Sigmoid colon (tissue), 7 donors: ENCODE measurements around the gene THOC2. TPM values are rescaled to one million over a fixed set of nuclear protein-coding genes. Genes with fewer than 3 reads are reported as not detected.
"Not testable (repeated sequence)": the region's sequence is repeated elsewhere in the genome, so short reads cannot be mapped to it uniquely, and the experiment has no call there.

Experiments used
- DNase-seq: peaks from one replicate; pipeline ENCODE4 v3.0.0-alpha.2; 2019
- H3K27ac ChIP-seq, 4 donors: fragments of 200-600 bp; sonication (generic); one replicate each; pipeline ENCODE4 v1.5.1; 2016 to 2019; ENCODE audit warnings: mild to moderate bottlenecking in 1 of 4
- H3K27me3 ChIP-seq, 3 donors: fragments of 200-600 bp; sonication (generic); one replicate each; pipeline ENCODE4 v1.5.1; 2019; ENCODE audit warnings: mild to moderate bottlenecking in 1 of 3
- H3K36me3 ChIP-seq, 4 donors: fragments of 200-600 bp; sonication (generic); one replicate each; pipeline ENCODE4 v1.5.1; 2016 to 2019
- H3K4me1 ChIP-seq, 4 donors: fragments of 200-600 bp; sonication (generic); one replicate each; pipeline ENCODE4 v1.5.1; 2017 to 2019
- H3K4me3 ChIP-seq, 4 donors: fragments of 200-600 bp; sonication (generic); one replicate each; pipeline ENCODE4 v1.5.1; 2017 to 2019; ENCODE audit warnings: mild to moderate bottlenecking in 2 of 4, moderate library complexity in 1 of 4
- H3K9me3 ChIP-seq, 4 donors: fragments of 200-600 bp in 3 of 4; sonication (generic) in 3 of 4; one replicate each; pipeline versions ENCODE4 v1.5.1 to v1.6.1; 2013 to 2019
- EP300 ChIP-seq, 4 donors: sonication (generic); formaldehyde crosslinking; IDR thresholded peaks; one replicate each; pipeline ENCODE4 v1.6.1; 2017; ENCODE audit warnings: antibody characterized with exemption in 4 of 4
- POLR2A ChIP-seq, 2 donors: fragments of 450-650 bp; IDR thresholded peaks; one replicate each; pipeline ENCODE4 v1.6.1; 2016; ENCODE audit warnings: antibody characterized with exemption in 2 of 2, mild to moderate bottlenecking in 2 of 2, moderate library complexity in 2 of 2
- POLR2AphosphoS5 ChIP-seq, 4 donors: sonication (generic); formaldehyde crosslinking; IDR thresholded peaks; one replicate each; pipeline ENCODE4 v1.6.1; 2017; ENCODE audit warnings: antibody characterized with exemption in 4 of 4
- WGBS, 2 donors: extraction: QIAGEN DNeasy Blood & Tissue Kit; methylation state at CpG; one replicate each; pipeline ENCODE4 v1.1.7; 2013; 5-methylcytosine and 5-hydroxymethylcytosine counted together
- intact Hi-C: fragments of 100-400 bp; cut with DNase I; formaldehyde crosslinking; loops from one replicate; pipeline ENCODE4 v1.15.1; 2023
- polyA plus RNA-seq, 3 donors: library from polyadenylated mRNA; stranded (reverse); fragments of 200-250 nt; gene quantifications; one replicate each; pipeline ENCODE4 v1.2.3, GENCODE V29; 2013
- total RNA-seq, 4 donors: library from RNA; depleted of rRNA; stranded (reverse); fragments of >200 nt; gene quantifications; one replicate each; pipeline ENCODE4 v1.1.0, GENCODE V29; 2016
- TF ChIP-seq, protein P1 (sequence below), 4 experiments: fragments of 450-650 bp in 3 of 4; fragments of 200-600 bp in 1 of 4; IDR thresholded peaks; one replicate each; pipeline ENCODE4 v1.5.1; 2016 to 2019; ENCODE audit warnings: antibody characterized with exemption in 4 of 4, mild to moderate bottlenecking in 3 of 4, moderate library complexity in 2 of 4
- donor health status: healthy with polysubstance abuse.
- donor health status: Bipolar disorder and iron deficiency.
- donor health status: healthy.

Gene THOC2
- total and polyA plus RNA-seq, 7 donors, result 17.4 to 126 (median 85.6) TPM

DNA sequence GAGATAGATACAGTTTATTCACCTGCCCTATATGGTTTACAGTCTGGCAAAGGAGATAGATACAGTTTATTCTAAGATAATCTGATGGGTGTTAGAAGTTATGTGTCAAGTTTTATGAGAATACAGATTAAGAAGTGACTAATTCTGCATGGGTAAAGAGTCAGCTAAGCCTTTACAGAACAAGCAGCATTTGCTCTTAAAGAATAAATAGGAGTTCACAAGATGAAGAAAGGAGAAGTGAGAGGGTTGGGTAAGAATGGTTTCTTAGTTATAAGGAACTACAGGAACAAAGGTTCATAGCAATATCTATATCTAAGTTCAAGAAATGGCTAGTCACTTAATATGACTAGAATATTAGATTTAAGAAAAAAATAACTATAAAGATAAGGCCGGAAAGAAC lies 47.6 kb downstream of the THOC2 start:
- no peaks in the 10 kb centered on the region for H3K36me3 ChIP-seq
- intact Hi-C loops, result no loop called here
- TF ChIP-seq, protein P1, sequence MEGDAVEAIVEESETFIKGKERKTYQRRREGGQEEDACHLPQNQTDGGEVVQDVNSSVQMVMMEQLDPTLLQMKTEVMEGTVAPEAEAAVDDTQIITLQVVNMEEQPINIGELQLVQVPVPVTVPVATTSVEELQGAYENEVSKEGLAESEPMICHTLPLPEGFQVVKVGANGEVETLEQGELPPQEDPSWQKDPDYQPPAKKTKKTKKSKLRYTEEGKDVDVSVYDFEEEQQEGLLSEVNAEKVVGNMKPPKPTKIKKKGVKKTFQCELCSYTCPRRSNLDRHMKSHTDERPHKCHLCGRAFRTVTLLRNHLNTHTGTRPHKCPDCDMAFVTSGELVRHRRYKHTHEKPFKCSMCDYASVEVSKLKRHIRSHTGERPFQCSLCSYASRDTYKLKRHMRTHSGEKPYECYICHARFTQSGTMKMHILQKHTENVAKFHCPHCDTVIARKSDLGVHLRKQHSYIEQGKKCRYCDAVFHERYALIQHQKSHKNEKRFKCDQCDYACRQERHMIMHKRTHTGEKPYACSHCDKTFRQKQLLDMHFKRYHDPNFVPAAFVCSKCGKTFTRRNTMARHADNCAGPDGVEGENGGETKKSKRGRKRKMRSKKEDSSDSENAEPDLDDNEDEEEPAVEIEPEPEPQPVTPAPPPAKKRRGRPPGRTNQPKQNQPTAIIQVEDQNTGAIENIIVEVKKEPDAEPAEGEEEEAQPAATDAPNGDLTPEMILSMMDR (IDR thresholded peaks at IDR 0.05), result no peak
- no peak for TF ChIP-seq EP300 (IDR thresholded peaks at IDR 0.05)
- no peak for TF ChIP-seq POLR2AphosphoS5 (IDR thresholded peaks at IDR 0.05)
- no peak for TF ChIP-seq POLR2A (IDR thresholded peaks at IDR 0.05)
- H3K27ac ChIP-seq, result no peak overlapping the region
- peaks cover 0 to 3% (median 0%) of the 10 kb centered on the region in 4 donors for H3K4me1 ChIP-seq
- 94 to 100% methylated on average over 1 of the region's 1 CpG for WGBS, 2 donors
- H3K4me3 ChIP-seq, result no peak overlapping the region
- no peaks in the 10 kb centered on the region for H3K9me3 ChIP-seq
- H3K27me3 ChIP-seq, result no peaks in the 10 kb centered on the region
- no peak for DNase-seq

DNA sequence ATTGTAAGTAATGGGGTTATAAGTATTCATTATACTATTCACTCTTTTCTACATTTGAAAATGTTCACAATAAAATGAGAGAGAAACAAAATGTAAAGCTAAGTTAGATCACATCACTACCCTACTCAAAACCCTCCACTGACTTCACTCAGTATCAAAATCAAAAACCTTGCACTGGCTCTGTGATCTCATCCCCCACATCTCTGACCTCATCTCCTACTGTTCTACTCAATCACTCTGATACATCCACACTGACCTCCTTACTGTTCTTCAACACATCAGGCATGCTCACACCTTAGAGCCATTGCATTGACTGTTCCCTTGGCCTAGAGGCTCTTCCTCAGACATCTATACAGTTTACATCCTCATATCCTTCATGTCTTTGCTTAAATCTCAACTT lies 50.7 kb downstream of the THOC2 start:
- intact Hi-C loops, result no loop called here
- no peak overlapping the region for H3K4me3 ChIP-seq
- no peak overlapping the region for H3K27ac ChIP-seq
- DNase-seq, result no peak
- H3K36me3 ChIP-seq, result no peaks in the 10 kb centered on the region
- no peaks in the 10 kb centered on the region for H3K27me3 ChIP-seq
- TF ChIP-seq POLR2AphosphoS5 (IDR thresholded peaks at IDR 0.05) (no peak), POLR2A (IDR thresholded peaks at IDR 0.05) (no peak), EP300 (IDR thresholded peaks at IDR 0.05) (no peak)
- peaks cover 0 to 3% (median 0%) of the 10 kb centered on the region in 4 donors for H3K4me1 ChIP-seq
- H3K9me3 ChIP-seq, result no peaks in the 10 kb centered on the region

DNA sequence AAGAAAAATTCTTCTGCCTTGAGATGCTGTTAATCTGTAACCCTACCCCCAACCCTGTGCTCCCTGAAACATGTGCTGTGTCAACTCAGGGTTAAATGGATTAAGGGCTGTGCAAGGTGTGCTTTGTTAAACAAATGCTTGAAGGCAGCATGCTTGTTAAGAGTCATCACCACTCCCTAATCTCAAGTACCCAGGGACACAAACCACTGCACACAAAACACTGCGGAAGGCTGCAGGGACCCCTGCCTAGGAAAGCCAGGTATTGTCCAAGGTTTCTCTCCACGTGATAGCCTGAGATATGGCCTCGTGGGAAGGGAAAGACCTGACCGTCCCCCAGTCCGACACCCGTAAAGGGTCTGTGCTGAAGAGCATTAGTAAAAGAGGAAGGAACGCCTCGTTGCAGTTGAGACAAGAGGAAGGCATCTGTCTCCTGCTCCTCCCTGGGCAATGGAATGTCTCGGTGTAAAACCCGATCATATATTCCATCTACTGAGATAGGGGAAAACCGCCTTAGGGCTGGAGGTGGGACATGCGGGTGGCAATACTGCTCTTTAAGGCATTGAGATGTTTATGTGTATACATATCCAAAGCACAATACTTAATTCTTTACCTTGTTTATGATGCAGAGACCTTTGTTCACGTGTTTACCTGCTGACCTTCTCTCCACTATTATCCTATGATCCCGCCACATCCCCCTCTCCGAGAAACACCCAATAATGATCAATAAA lies 53.0 kb downstream of the THOC2 start:
- H3K9me3 ChIP-seq, H3K27me3 ChIP-seq, H3K36me3 ChIP-seq, H3K4me3 ChIP-seq, H3K27ac ChIP-seq, intact Hi-C loops, DNase-seq, H3K4me1 ChIP-seq: not testable (repeated sequence)
- WGBS, 2 donors, result 93 to 98% methylated on average over 15 of the region's 15 CpGs

DNA sequence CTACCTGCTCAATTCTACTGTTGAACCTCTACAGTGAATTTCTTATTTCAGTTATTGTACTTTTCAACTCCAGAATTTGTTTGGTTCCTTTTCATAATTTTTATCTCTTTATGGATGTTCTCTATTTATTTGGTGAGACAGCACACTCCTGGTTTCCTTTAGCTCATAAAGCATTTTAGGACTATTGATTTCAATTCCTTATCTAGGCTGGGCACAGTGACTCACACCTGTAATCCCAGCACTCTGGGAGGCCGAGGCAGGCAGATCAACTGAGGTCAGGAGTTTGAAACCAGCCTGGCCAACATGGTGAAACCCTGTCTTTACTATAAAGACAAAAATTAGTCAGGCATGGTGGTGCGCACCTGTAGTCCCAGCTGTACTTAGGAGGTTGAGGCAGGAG lies 57.7 kb downstream of the THOC2 start:
- H3K4me1 ChIP-seq, result no peaks in the 10 kb centered on the region
- DNase-seq, result no peak
- intact Hi-C loops, result no loop called here
- peaks cover 0 to 14% (median 0%) of the 10 kb centered on the region in 4 donors for H3K36me3 ChIP-seq
- TF ChIP-seq EP300 (IDR thresholded peaks at IDR 0.05) (no peak), POLR2AphosphoS5 (IDR thresholded peaks at IDR 0.05) (no peak)
- H3K9me3 ChIP-seq, result no peaks in the 10 kb centered on the region
- no peak overlapping the region for H3K27ac ChIP-seq
- 62 to 89% methylated on average over 2 of the region's 2 CpGs for WGBS, 2 donors
- no peak overlapping the region for H3K4me3 ChIP-seq
- H3K27me3 ChIP-seq, result no peaks in the 10 kb centered on the region

DNA sequence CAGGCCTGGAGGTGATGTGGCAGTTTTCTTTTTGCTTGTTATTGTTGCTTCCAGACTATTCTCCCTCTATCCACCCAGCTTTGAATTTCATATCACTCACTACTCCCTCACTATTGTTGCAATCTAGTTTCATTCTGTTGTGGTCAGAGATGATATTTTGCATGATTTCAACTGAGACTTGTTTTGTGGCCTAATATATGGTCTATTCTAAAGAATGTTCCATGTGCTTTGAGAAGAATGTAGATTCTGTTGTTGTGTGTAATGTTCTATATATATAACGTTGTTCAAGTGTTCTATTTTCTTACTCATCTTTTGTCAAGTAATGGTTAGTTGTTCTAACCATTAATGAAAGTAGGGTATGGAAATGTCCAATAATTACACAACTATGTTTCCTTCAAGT lies 59.0 kb downstream of the THOC2 start:
- TF ChIP-seq EP300 (IDR thresholded peaks at IDR 0.05) (no peak), POLR2A (IDR thresholded peaks at IDR 0.05) (no peak), POLR2AphosphoS5 (IDR thresholded peaks at IDR 0.05) (no peak)
- TF ChIP-seq, protein P1 (IDR thresholded peaks at IDR 0.05), result no peak
- no peak overlapping the region for H3K27ac ChIP-seq
- peaks cover 0 to 14% (median 0%) of the 10 kb centered on the region in 4 donors for H3K36me3 ChIP-seq
- no peaks in the 10 kb centered on the region for H3K27me3 ChIP-seq
- 77 to 87% methylated on average over 1 of the region's 1 CpG for WGBS, 2 donors
- no peaks in the 10 kb centered on the region for H3K4me1 ChIP-seq
- H3K9me3 ChIP-seq, result no peaks in the 10 kb centered on the region
- intact Hi-C loops, result no loop called here
- no peak overlapping the region for H3K4me3 ChIP-seq
- DNase-seq, result no peak

DNA sequence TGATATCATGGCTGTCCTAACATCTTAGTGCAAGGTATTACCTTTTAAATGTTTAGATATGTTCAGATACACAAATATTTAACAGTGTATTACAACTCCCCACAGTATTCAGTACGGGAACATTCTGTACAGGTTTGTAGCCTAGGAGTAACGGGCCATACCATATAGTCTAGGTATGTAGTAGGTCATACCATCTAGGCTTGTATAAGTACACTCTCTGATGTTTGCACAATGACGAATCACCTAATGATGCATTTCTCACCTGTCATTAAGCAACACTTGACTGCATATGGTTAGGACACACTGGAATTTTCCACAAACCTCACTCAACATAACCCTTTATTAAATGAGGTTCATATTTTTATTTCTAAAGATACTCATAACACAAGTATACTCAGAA lies 67.7 kb downstream of the THOC2 start:
- intact Hi-C loops, result no loop called here
- 56 to 89% methylated on average over 3 of the region's 3 CpGs for WGBS, 2 donors
- H3K27ac ChIP-seq, result no peak overlapping the region
- DNase-seq, result no peak
- H3K27me3 ChIP-seq, result no peaks in the 10 kb centered on the region
- H3K4me3 ChIP-seq, result no peak overlapping the region
- TF ChIP-seq POLR2AphosphoS5 (IDR thresholded peaks at IDR 0.05), result no peak
- no peak for TF ChIP-seq POLR2A (IDR thresholded peaks at IDR 0.05)
- TF ChIP-seq, protein P1 (IDR thresholded peaks at IDR 0.05), result no peak
- no peak for TF ChIP-seq EP300 (IDR thresholded peaks at IDR 0.05)
- H3K4me1 ChIP-seq, result no peaks in the 10 kb centered on the region
- H3K36me3 ChIP-seq, result peaks cover 0 to 32% (median 0%) of the 10 kb centered on the region in 4 donors
- no peaks in the 10 kb centered on the region for H3K9me3 ChIP-seq

DNA sequence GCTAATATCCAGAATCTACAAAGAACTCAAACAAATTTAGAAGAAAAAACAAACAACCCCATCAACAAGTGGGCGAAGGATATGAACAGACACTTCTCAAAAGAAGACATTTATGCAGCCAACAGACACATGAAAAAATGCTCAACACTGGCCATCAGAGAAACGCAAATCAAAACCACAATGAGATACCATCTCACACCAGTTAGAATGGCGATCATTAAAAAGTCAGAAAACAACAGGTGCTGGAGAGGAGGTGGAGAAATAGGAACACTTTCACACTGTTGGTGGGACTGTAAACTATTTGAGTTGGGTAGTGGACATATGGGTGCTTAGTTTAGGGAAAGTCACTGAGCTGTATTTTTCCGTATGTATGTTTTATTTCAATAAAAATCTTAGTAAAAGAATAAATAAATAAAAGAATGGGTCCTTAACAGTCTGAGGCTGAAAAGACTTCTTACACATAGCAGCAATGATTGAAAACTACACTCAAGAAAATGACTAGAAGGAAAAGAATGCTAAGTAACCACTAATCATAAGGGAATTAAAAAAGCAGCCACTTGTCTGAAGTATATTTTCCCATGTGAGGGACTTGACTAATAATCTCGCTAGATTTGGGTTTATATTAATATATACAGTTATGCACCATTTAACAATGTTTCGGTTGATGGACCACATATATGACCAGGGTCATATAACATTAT lies 68.2 kb downstream of the THOC2 start:
- H3K9me3 ChIP-seq, H3K4me3 ChIP-seq, H3K27me3 ChIP-seq, H3K4me1 ChIP-seq, intact Hi-C loops, DNase-seq, H3K27ac ChIP-seq: not testable (repeated sequence)
- WGBS, 2 donors, result 95% methylated on average over 6 of the region's 6 CpGs
- peaks cover 0 to 32% (median 0%) of the 10 kb centered on the region in 4 donors for H3K36me3 ChIP-seq

DNA sequence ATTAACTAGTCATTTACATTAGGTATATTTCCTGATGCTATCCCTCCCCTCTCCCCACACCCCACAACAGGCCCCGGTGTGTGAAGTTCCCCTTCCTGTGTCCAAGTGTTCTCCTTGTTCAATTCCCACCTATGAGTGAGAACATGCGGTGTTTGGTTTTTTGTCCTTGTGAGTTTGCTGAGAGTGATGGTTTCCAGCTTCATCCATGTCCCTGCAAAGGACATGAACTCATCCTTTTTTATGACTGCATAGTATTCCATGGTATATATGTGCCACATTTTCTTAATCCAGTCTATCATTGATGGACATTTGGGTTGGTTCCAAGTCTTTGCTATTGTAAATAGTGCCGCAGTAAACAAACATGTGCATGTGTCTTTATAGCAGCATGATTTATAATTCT lies 69.1 kb downstream of the THOC2 start:
- H3K27me3 ChIP-seq, DNase-seq, intact Hi-C loops, H3K9me3 ChIP-seq, H3K27ac ChIP-seq, H3K4me1 ChIP-seq, H3K4me3 ChIP-seq: not testable (repeated sequence)
- peaks cover 0 to 32% (median 0%) of the 10 kb centered on the region in 4 donors for H3K36me3 ChIP-seq
- 96 to 98% methylated on average over 3 of the region's 3 CpGs for WGBS, 2 donors

DNA sequence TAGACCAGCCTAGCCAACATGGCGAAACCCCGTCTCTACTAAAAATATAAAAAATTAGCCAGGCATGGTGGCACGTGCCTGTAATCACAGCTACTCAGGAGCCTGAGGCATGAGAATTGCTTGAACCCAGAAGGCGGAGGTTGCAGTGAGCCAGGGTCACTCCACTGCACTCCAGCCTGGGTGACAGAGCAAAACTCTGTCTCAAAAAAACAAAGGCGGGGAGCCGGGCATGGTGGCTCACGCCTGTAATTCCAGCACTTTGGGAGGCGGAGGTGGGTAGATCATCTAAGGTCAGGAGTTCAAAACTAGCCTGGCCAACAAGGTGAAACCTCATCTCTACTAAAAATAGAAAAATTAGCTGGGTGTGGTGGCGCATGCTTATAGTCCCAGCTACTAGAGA lies 76.3 kb downstream of the THOC2 start:
- intact Hi-C loops, H3K36me3 ChIP-seq, H3K27ac ChIP-seq, H3K9me3 ChIP-seq, DNase-seq, H3K4me3 ChIP-seq, H3K27me3 ChIP-seq, H3K4me1 ChIP-seq: not testable (repeated sequence)
- 81 to 96% methylated on average over 9 of the region's 9 CpGs for WGBS, 2 donors
